ENCODE data around the gene IFT81.

Gene IFT81

GRCh38 chr12:110117956-110118685 lies 6.0 kb upstream of the IFT81 start:
- TF ChIP-seq, protein P1, sequence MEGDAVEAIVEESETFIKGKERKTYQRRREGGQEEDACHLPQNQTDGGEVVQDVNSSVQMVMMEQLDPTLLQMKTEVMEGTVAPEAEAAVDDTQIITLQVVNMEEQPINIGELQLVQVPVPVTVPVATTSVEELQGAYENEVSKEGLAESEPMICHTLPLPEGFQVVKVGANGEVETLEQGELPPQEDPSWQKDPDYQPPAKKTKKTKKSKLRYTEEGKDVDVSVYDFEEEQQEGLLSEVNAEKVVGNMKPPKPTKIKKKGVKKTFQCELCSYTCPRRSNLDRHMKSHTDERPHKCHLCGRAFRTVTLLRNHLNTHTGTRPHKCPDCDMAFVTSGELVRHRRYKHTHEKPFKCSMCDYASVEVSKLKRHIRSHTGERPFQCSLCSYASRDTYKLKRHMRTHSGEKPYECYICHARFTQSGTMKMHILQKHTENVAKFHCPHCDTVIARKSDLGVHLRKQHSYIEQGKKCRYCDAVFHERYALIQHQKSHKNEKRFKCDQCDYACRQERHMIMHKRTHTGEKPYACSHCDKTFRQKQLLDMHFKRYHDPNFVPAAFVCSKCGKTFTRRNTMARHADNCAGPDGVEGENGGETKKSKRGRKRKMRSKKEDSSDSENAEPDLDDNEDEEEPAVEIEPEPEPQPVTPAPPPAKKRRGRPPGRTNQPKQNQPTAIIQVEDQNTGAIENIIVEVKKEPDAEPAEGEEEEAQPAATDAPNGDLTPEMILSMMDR (IDR thresholded peaks at IDR 0.05; ENCODE audit: low read depth, low read length): no peak
- no peak for DNase-seq (ENCODE audit: extremely low read depth, low read depth)

DNA sequence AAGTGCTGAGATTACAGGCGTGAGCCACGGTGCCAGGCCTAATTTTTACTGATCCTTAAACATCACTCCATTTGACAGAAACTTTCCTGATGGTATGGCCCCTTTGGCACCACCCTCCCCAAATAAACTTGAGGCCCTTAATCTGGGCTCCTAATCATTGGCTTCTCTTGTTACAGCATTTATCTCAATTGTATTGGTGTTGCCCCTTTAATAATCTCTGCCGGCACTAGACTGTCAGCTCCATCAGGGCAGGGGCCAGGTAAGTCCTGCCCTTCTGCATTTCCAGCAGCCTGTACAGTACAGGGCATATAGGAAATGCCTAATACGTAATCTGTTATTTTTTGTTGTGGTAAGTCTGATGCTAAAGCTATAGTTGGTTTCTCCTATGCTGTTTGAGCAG lies 1.2 kb upstream of the IFT81 start:
- TF ChIP-seq, protein P1 (IDR thresholded peaks at IDR 0.05; ENCODE audit: low read depth, low read length): no peak
- no peak for DNase-seq (ENCODE audit: extremely low read depth, low read depth)

- TF ChIP-seq, protein P1 (IDR thresholded peaks at IDR 0.05; ENCODE audit: low read depth, low read length): no peak
- DNase-seq (ENCODE audit: extremely low read depth, low read depth): no peak
Measured at GRCh38 chr12:110123919-110124268, 263 bp upstream of the IFT81 start.

DNA sequence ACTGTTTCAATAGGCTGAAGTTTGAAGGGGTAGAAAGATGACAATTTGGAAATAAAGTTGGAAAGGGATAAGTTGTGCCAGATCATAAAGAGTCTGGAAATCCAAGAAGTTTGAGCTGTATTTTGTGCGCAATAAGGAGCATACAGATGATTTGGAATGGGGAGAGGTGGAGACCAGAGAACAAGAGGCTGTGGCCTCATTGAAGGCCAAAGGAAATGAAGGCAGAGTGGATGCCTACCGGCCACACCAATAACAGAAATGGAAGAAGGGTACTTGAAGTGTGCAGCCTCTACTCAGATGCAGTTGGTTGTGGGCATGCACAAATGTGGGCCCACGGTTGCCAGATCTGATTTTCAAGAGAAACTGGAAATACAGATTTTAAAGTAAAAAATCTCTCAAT lies 2.4 kb downstream of the IFT81 start:
- TF ChIP-seq, protein P1 (IDR thresholded peaks at IDR 0.05; ENCODE audit: low read depth, low read length): no peak
- DNase-seq (ENCODE audit: extremely low read depth, low read depth): no peak

DNA sequence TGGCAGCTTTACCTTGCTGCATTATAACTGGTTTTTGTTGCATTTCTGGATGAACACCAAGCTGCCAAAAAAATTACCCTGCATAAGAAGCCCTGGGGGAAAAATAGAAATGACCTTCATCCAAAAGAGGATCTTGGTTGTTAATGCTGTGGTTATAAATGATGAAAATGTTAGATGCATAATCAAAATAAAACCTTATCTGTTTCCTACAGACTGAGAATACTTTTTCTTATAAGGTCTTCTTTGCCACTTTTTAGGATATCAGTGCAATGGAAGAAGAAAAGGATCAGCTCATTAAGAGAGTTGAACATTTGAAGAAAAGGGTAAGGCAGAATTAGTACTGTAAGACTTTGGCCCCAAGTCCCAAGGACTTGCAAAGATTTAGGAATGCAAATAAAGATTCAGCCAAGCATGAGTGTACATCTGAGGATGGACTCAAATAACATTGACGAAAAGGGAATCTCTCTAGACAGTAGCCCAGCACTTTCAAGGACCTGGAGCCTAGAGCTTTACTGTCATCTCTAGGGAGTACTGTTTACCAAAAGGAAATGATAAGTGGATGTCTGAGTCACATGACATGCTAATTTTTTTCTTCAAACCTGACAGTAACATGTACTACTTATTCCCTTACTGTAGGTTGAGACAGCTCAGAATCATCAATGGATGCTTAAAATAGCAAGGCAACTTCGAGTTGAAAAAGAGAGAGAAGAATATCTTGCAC lies 10.7 kb downstream of the IFT81 start:
- TF ChIP-seq, protein P1 (IDR thresholded peaks at IDR 0.05; ENCODE audit: low read depth, low read length): no peak

GRCh38 chr12:110135806-110136205 lies 11.6 kb downstream of the IFT81 start:
- TF ChIP-seq, protein P1 (IDR thresholded peaks at IDR 0.05; ENCODE audit: low read depth, low read length): no peak

More for the DNA sequence above, 10.7 kb downstream of the IFT81 start:
- peak; percentile 57 for DNase-seq (ENCODE audit: extremely low read depth, low read depth)

DNA sequence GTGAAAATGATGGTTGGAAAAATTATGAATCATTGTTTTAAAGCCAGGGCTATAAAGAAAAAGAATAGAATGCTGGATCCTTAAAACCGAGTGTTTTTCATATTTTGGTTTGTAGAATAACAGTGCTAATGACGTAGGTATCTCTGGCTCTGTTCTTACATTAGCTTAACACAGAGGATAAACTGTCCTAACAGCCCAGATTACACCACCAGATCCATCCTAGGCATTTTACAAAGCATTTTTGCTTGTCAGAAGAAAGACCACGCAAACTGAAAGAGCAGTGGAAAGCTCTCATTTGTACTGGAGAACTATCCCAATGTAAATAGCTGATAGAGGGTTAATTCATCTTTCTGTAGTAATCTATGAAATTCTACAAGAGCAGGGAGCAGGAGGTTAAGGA lies 13.6 kb downstream of the IFT81 start:
- TF ChIP-seq, protein P1 (IDR thresholded peaks at IDR 0.05; ENCODE audit: low read depth, low read length): no peak
- DNase-seq (ENCODE audit: extremely low read depth, low read depth): no peak

More at GRCh38 chr12:110135806-110136205, 11.6 kb downstream of the IFT81 start:
- no peak for DNase-seq (ENCODE audit: extremely low read depth, low read depth)
